H1 (cell line): ENCODE measurements around the gene TRAF4. TPM values are rescaled to one million over a fixed set of nuclear protein-coding genes. Genes with fewer than 3 reads are reported as not detected.

Experiments
- CTCF ChIA-PET: fragments of 300-600 bp; sonication (Branson Sonifier 250); formaldehyde crosslinking; loops from one replicate; lab custom pipeline; 2021; ENCODE audit not compliant: partially characterized antibody; lab: Charles Lee
- POLR2A ChIA-PET: fragments of 300-600 bp; sonication (Branson Sonifier 250); formaldehyde crosslinking; loops from one replicate; lab custom pipeline; 2021; ENCODE audit warnings: inconsistent platforms; ENCODE audit not compliant: partially characterized antibody; lab: Charles Lee
- DNase-seq, 2 experiments: peaks; one replicate each; pipeline versions ENCODE4 v3.0.0 to v3.0.0-alpha.2; 2010 to 2022; ENCODE audit warnings: low spot score in 2 of 2, low read depth in 1 of 2, mixed read lengths in 1 of 2
- FAIRE-seq: peaks from 2 replicates; lab custom pipeline; 2011; peaks lifted over from hg19 to GRCh38; lab: Jason Lieb, UNC
- H2AFZ ChIP-seq: 2 replicates; pipeline ENCODE4 v1.8.1; 2012; ENCODE audit warnings: low read length, inconsistent platforms
- H2AK5ac ChIP-seq: 2 replicates; pipeline ENCODE4 v1.6.1; 2013; ENCODE audit warnings: low read depth, low read length
- H2BK120ac ChIP-seq: replicated peaks from 2 replicates; pipeline ENCODE3; 2013; ENCODE audit warnings: low read depth, low read length, inconsistent platforms
- H2BK12ac ChIP-seq: 2 replicates; pipeline ENCODE4 v1.6.1; 2013; ENCODE audit warnings: low read depth, low read length
- H2BK15ac ChIP-seq: 2 replicates; pipeline ENCODE4 v1.6.1; 2013; ENCODE audit warnings: low read length
- H2BK20ac ChIP-seq: 2 replicates; pipeline ENCODE4 v1.6.1; 2013; ENCODE audit warnings: low read length
- H2BK5ac ChIP-seq: 2 replicates; pipeline ENCODE4 v1.6.1; 2013; ENCODE audit warnings: low read depth, low read length
- H3K14ac ChIP-seq: 2 replicates; pipeline ENCODE4 v1.6.1; 2013; ENCODE audit warnings: inconsistent platforms; ENCODE audit not compliant: insufficient read length
- H3K18ac ChIP-seq: 2 replicates; pipeline ENCODE4 v1.6.1; 2013; ENCODE audit warnings: low read length; ENCODE audit errors: extremely low read depth
- H3K23ac ChIP-seq: 2 replicates; pipeline ENCODE4 v1.6.1; 2013; ENCODE audit warnings: inconsistent platforms; ENCODE audit not compliant: insufficient read length
- H3K23me2 ChIP-seq: 2 replicates; pipeline ENCODE4 v1.6.1; 2013; ENCODE audit warnings: low read depth, low read length
- H3K27ac ChIP-seq: 2 replicates; pipeline ENCODE4 v1.6.1; 2011; ENCODE audit warnings: low read depth, low read length, inconsistent platforms
- H3K27me3 ChIP-seq, 4 experiments: replicated peaks in 1 of 4; 1 replicate in 1 of 4; 2 replicates in 3 of 4; pipeline versions ENCODE4 v1.6.1 to v1.8.1; 2011 to 2013; ENCODE audit warnings: low read length in 3 of 4, mild to moderate bottlenecking in 3 of 4, inconsistent platforms in 2 of 4, mixed read lengths in 2 of 4, moderate library complexity in 1 of 4; ENCODE audit not compliant: control insufficient read depth in 3 of 4, insufficient read depth in 3 of 4; ENCODE audit errors: extremely low read depth in 1 of 4
- H3K36me3 ChIP-seq, 4 experiments: 2 replicates each; pipeline versions ENCODE4 v1.6.1 to v1.8.1; 2011 to 2013; ENCODE audit warnings: mild to moderate bottlenecking in 4 of 4, low read length in 3 of 4, moderate library complexity in 2 of 4, control low read depth in 1 of 4, inconsistent platforms in 1 of 4; ENCODE audit not compliant: insufficient read depth in 4 of 4, control insufficient read depth in 2 of 4
- H3K4ac ChIP-seq: replicated peaks from 2 replicates; pipeline ENCODE3; 2013; ENCODE audit warnings: low read length, low read depth, mixed read lengths, inconsistent platforms; ENCODE audit not compliant: insufficient read length
- H3K4me1 ChIP-seq, 4 experiments: replicated peaks in 1 of 4; 1 replicate in 1 of 4; 2 replicates in 3 of 4; pipeline versions ENCODE4 v1.6.1 to v1.8.1; 2011 to 2013; ENCODE audit warnings: low read length in 3 of 4, inconsistent platforms in 2 of 4, mixed read lengths in 1 of 4; ENCODE audit not compliant: insufficient read depth in 4 of 4, control insufficient read depth in 3 of 4
- H3K4me2 ChIP-seq, 2 experiments: 2 replicates each; pipeline versions ENCODE4 v1.6.1 to v1.8.1; 2011 to 2013; ENCODE audit warnings: low read depth in 2 of 2, low read length in 2 of 2, control low read depth in 1 of 2, inconsistent platforms in 1 of 2, mild to moderate bottlenecking in 1 of 2; ENCODE audit not compliant: insufficient read depth in 1 of 2
- H3K4me3 ChIP-seq, 4 experiments: fragments of 200-600, 300-600 bp in 1 of 4; sonication (generic), shearing (Covaris generic), sonication (Bioruptor Twin) in 1 of 4; 2 replicates each; pipeline versions ENCODE4 v1.5.1 to v1.8.1; 2011 to 2016; ENCODE audit warnings: low read length in 4 of 4, low read depth in 3 of 4, control low read depth in 2 of 4, inconsistent platforms in 2 of 4, mild to moderate bottlenecking in 2 of 4, mixed read lengths in 1 of 4, moderate library complexity in 1 of 4; ENCODE audit not compliant: insufficient read depth in 2 of 4; ENCODE audit errors: extremely low read depth in 1 of 4
- H3K56ac ChIP-seq: replicated peaks from 2 replicates; pipeline ENCODE3; 2013; ENCODE audit warnings: low read depth, mild to moderate bottlenecking, mixed read lengths, low read length, inconsistent platforms; ENCODE audit not compliant: insufficient read length
- H3K79me1 ChIP-seq: 2 replicates; pipeline ENCODE4 v1.6.1; 2013; ENCODE audit warnings: low read depth, low read length, control low read depth
- H3K79me2 ChIP-seq, 2 experiments: 2 replicates each; pipeline versions ENCODE4 v1.6.1 to v1.8.1; 2012 to 2013; ENCODE audit warnings: low read length in 2 of 2, mild to moderate bottlenecking in 2 of 2, inconsistent platforms in 1 of 2; ENCODE audit not compliant: insufficient read depth in 2 of 2, control insufficient read depth in 1 of 2
- H3K9ac ChIP-seq, 4 experiments: replicated peaks in 1 of 4; 1 replicate in 1 of 4; 2 replicates in 3 of 4; pipeline versions ENCODE4 v1.6.1 to v1.8.1; 2011 to 2013; ENCODE audit warnings: low read depth in 3 of 4, low read length in 3 of 4, control low read depth in 2 of 4, mild to moderate bottlenecking in 2 of 4, moderate library complexity in 2 of 4, inconsistent platforms in 1 of 4; ENCODE audit errors: extremely low read depth in 1 of 4
- H3K9me3 ChIP-seq, 2 experiments: 2 replicates each; pipeline versions ENCODE4 v1.6.1 to v1.8.1; 2012 to 2013; ENCODE audit warnings: mild to moderate bottlenecking in 2 of 2, moderate library complexity in 2 of 2, control low read depth in 1 of 2, inconsistent platforms in 1 of 2, low read depth in 1 of 2, low read length in 1 of 2, mixed read lengths in 1 of 2; ENCODE audit not compliant: insufficient read depth in 2 of 2
- H4K20me1 ChIP-seq, 2 experiments: replicated peaks in 1 of 2; 2 replicates each; pipeline versions ENCODE3 to v1.8.1; 2011 to 2013; ENCODE audit warnings: inconsistent platforms in 2 of 2, low read length in 2 of 2, mild to moderate bottlenecking in 1 of 2; ENCODE audit not compliant: insufficient read depth in 2 of 2, control insufficient read depth in 1 of 2
- H4K5ac ChIP-seq: 2 replicates; pipeline ENCODE4 v1.6.1; 2013; ENCODE audit warnings: low read length, low read depth, mixed read lengths, inconsistent platforms; ENCODE audit not compliant: insufficient read length
- H4K8ac ChIP-seq: 2 replicates; pipeline ENCODE4 v1.8.0; 2013; ENCODE audit warnings: mild to moderate bottlenecking, moderate library complexity, low read length, inconsistent platforms; ENCODE audit not compliant: insufficient read depth; ENCODE audit errors: extremely low read depth
- H4K91ac ChIP-seq: replicated peaks from 2 replicates; pipeline ENCODE3; 2013; ENCODE audit warnings: low read length, mixed read lengths, inconsistent platforms; ENCODE audit not compliant: insufficient read length
- KDM1A ChIP-seq: fragments of 200-600, 300-600 bp; sonication (generic); IDR thresholded peaks from 2 replicates; pipeline ENCODE4 v1.7.1; 2016; ENCODE audit warnings: mild to moderate bottlenecking, low read length, borderline replicate concordance
- WGBS, 2 experiments: shearing (Covaris generic) in 1 of 2; methylation state at CpG; one replicate each; pipeline versions ENCODE4 v1.1.6 to v1.1.7; 2013 to 2015; ENCODE audit warnings: low lambda C conversion rate in 2 of 2, mixed read lengths in 2 of 2, inconsistent platforms in 1 of 2, low coverage in 1 of 2, missing lambda C conversion rate in 1 of 2; ENCODE audit not compliant: insufficient replicate concordance in 2 of 2, insufficient coverage in 1 of 2, insufficient read length in 1 of 2; ENCODE audit errors: extremely low coverage in 1 of 2, missing lambda C conversion rate in 1 of 2; 5-methylcytosine and 5-hydroxymethylcytosine counted together
- polyA plus RNA-seq, 7 experiments: library from polyadenylated mRNA; depleted of rRNA in 3 of 7; stranded (reverse) in 5 of 7; unstranded in 2 of 7; fragments of >200 nt in 5 of 7; fragments of 200-250 nt in 2 of 7; gene quantifications; 1 replicate in 5 of 7; 2 replicates in 1 of 7; 4 replicates in 1 of 7; pipeline versions ENCODE4 v1.2.1 to v1.2.3, GENCODE V29; 2011 to 2013; ENCODE audit warnings: missing spikeins in 2 of 7, mixed read lengths in 2 of 7
- total RNA-seq: library from RNA; stranded (reverse); fragmentation: NEBNext Ultra II Directional; extraction: Animal tissue kit (Norgen Biotek cat#: 25700); gene quantifications from 2 replicates; pipeline ENCODE4 v1.2.1, GENCODE V29; 2021

Gene TRAF4
- total and polyA plus RNA-seq, 2 of the 8 experiments (the other 6 are each of a cell fraction or from before 2014, with no cell fraction given) = 167 to 170 TPM

GRCh38 chr17:28744104-28744971, 527 bp downstream of the TRAF4 start:
- ChIA-PET CTCF (interaction anchor here (0.7 to 11.7 kb wide), 7 partner anchors 7 to 135 kb away, joined by 3 to 316 read pairs (median 9); partner anchors contain the start of genes NEK8, RPL23A and TLCD1), POLR2A (interaction anchor here (0.6 to 15.3 kb wide), 22 partner anchors 10 to 205 kb away, joined by 3 to 813 read pairs (median 4); partner anchors contain the start of genes FLOT2, NEK8, PROCA1 and RAB34)
- Histone ChIP-seq H3K18ac (peak overlapping the region; percentile 97), H3K79me2 (peaks cover 19 to 38% of the 10 kb centered on the region in 2 experiments), H2AFZ (no peak overlapping the region), H3K23me2 (peaks cover 23% of the 10 kb centered on the region), H2BK15ac (peak overlapping the region; percentile 72; the same call in 1 of the 2 replicates), H3K4me1 (peaks cover 0 to 30% (median 25%) of the 10 kb centered on the region in 4 experiments; a peak in 6 of 7 replicates), H3K27ac (peak overlapping the region; percentile 99), H3K36me3 (peaks cover 22 to 32% (median 23%) of the 10 kb centered on the region in 4 experiments), H2BK12ac (peak overlapping the region; percentile 80; the same call in 1 of the 2 replicates), H4K91ac (peak overlapping the region; percentile 91), H3K4me3 (peak overlapping the region; percentile 94 to 99 (median 98)), H4K8ac (peak overlapping the region; percentile 100), H2BK120ac (no peak overlapping the region), H4K5ac (peak overlapping the region; percentile 95), H2BK5ac (peak overlapping the region; percentile 99), H3K14ac (no peak overlapping the region), H3K27me3 (no peaks in the 10 kb centered on the region), H3K9me3 (no peaks in the 10 kb centered on the region), H3K9ac (peak overlapping the region; percentile 78 to 98 (median 97)), H3K79me1 (peaks cover 14% of the 10 kb centered on the region; the same call in 1 of the 2 replicates), H2BK20ac (peak overlapping the region; percentile 32; the same call in 1 of the 2 replicates), H3K56ac (peak overlapping the region; percentile 98), H4K20me1 (peaks cover 25 to 28% of the 10 kb centered on the region in 2 experiments), H3K4me2 (peak overlapping the region; percentile 92 to 93), H2AK5ac (peak overlapping the region; percentile 70; the same call in 1 of the 2 replicates), H3K4ac (peak overlapping the region; percentile 95), H3K23ac (no peak overlapping the region)
- no peak for FAIRE-seq
- DNase-seq = peak in 1 of 2 experiments; percentile 91
- 1% methylated on average over 32 of the region's 61 CpGs; no CpG with 5 or more reads in 1 of the 2 experiments for WGBS, 2 experiments
- no peak for TF ChIP-seq KDM1A
